ENCODE data around the gene RIPOR2. TPM values are rescaled to one million over a fixed set of nuclear protein-coding genes. Genes with fewer than 3 reads are reported as not detected.

Gene RIPOR2
- total RNA-seq, 1 donor, result 5.2 TPM

DNA sequence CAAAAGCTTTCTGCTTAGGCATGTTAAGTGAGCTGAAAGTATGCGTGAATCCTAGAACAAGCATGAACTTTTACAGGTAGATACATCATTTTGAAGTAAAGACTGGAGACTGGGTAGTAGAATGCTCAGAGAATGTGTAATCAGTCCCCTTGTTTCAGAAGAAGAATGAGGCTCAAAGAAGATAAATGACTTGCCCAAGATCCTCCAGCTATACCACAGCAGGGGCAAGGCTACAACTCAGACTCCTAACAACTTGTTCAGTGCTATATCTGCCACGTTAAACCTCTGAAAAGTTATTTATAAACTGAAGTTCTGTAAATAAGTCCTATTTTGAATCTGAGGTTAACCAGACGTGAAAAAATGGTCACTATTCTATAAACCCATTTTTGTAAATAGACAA is 2.9 kb downstream of the RIPOR2 start:
- TF ChIP-seq, protein P1, sequence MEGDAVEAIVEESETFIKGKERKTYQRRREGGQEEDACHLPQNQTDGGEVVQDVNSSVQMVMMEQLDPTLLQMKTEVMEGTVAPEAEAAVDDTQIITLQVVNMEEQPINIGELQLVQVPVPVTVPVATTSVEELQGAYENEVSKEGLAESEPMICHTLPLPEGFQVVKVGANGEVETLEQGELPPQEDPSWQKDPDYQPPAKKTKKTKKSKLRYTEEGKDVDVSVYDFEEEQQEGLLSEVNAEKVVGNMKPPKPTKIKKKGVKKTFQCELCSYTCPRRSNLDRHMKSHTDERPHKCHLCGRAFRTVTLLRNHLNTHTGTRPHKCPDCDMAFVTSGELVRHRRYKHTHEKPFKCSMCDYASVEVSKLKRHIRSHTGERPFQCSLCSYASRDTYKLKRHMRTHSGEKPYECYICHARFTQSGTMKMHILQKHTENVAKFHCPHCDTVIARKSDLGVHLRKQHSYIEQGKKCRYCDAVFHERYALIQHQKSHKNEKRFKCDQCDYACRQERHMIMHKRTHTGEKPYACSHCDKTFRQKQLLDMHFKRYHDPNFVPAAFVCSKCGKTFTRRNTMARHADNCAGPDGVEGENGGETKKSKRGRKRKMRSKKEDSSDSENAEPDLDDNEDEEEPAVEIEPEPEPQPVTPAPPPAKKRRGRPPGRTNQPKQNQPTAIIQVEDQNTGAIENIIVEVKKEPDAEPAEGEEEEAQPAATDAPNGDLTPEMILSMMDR (IDR thresholded peaks at IDR 0.05; ENCODE audit: insufficient read depth, low read depth, low read length), result no peak
- no peak overlapping the region for H3K4me3 ChIP-seq (ENCODE audit: low read depth, low read length)
- no peak for DNase-seq (ENCODE audit: low read depth)

DNA sequence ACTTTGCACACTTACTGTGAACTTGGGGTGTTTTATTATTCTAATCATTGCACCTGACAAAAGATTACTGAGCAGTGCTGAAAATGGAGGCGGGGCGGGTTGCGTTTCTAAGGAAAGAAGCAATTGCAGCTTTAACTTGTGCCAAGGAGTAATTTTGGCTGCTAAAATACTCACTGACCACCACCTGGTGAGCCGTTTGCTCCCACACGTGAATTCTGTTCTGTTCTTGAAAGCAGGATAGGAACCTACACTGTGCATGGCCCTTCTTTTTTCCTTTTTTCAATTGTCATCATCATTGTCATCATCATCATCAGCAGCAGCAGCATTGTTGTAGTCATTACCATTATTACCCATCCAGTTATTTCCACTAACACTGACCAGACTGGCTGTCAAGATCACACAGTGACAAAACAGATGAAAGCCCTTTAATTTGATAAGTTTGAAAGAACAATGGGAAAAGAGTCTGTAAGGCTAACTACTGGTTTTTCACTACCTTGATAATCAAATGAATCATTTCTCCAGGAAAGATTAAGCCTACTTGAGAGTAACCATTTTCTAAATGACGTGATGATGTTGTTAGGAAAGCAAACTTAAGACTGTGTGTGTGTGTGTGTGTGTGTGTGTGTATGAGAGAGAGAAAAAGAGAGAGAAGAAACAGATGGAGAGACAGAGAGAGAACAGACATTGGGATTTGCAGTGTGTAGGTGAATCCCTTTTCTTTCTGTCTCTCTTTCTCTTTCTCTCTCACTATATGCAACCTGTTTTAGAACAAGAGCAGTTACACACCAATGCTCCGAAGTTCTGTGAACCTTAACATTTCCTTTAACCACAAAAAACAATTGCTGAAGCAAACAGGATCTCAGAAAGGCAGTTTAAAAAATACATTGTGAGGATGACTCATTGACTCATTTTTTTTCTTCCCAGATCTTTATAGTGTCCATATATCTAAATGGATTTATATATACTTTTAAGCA is 3.8 kb downstream of the RIPOR2 start:
- DNase-seq (ENCODE audit: low read depth), result peak; percentile 47
- H3K4me3 ChIP-seq (ENCODE audit: low read depth, low read length), result no peak overlapping the region
- TF ChIP-seq, protein P1 (IDR thresholded peaks at IDR 0.05; ENCODE audit: insufficient read depth, low read depth, low read length), result no peak

DNA sequence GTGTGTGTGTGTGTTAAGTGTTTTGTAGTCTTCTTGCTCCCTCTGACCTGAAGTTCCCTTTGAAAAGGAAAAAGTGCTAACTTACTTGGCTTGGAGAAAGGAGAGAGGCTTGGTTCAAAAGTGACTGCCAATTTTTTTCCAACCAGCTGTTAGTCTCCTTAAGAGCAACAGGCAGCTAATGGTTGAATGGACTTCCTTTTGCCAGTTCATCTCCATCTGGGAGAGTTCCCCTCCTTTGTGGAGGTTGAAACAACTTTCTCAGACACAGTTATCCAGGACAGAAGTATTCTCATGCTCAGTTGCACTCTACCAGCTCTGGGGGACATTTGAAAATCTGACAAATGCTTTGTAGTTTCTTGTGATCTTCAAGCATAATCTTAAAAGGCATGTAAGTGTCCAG is 4.5 kb downstream of the RIPOR2 start:
- no peak for DNase-seq (ENCODE audit: low read depth)
- no peak overlapping the region for H3K4me3 ChIP-seq (ENCODE audit: low read depth, low read length)
- TF ChIP-seq, protein P1 (IDR thresholded peaks at IDR 0.05; ENCODE audit: insufficient read depth, low read depth, low read length), result no peak

DNA sequence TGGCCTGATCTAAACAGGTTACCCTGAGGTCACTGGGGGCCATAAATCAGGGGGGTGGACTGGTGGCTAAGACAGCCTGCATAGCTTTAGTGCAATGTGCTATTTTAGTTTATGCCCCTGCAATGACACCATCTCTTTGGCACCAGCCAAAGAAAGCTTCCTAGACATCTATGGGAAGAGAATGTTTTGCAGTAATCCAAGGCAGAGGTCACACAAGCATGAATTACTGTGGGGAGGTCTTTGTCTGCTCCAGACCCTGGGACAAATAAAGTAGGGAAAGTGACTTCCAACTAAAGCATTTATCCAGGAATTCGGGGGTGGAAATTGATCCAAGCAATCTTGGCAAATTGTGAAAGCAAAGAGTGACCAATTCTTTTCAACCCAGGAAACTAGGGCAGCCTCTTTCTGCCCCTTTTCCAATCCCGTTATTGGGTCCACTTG is 5.3 kb downstream of the RIPOR2 start:
- DNase-seq (ENCODE audit: low read depth), result no peak
- no peak overlapping the region for H3K4me3 ChIP-seq (ENCODE audit: low read depth, low read length)
- TF ChIP-seq, protein P1 (IDR thresholded peaks at IDR 0.05; ENCODE audit: insufficient read depth, low read depth, low read length), result no peak

DNA sequence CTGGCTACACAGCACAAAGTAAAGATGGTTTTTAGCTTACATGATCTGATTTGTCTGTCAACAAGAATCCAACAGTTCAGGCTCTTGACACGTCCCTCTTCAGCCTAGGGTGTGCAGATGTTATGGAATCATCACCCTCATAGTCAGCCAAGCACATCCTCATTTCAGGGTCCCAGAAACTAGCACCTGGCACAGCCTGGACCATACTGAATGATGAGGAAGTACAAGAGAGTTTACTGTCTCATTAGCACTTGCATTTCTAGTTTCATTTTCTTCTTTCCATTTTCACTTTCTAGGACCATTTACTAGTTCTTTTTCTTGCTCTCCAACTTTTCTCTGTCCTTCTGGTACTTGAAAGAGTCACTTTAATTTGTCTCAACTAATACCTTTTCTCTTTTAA is 6.5 kb downstream of the RIPOR2 start:
- TF ChIP-seq, protein P1 (IDR thresholded peaks at IDR 0.05; ENCODE audit: insufficient read depth, low read depth, low read length), result no peak
- DNase-seq (ENCODE audit: low read depth), result no peak
- no peak overlapping the region for H3K4me3 ChIP-seq (ENCODE audit: low read depth, low read length)

DNA sequence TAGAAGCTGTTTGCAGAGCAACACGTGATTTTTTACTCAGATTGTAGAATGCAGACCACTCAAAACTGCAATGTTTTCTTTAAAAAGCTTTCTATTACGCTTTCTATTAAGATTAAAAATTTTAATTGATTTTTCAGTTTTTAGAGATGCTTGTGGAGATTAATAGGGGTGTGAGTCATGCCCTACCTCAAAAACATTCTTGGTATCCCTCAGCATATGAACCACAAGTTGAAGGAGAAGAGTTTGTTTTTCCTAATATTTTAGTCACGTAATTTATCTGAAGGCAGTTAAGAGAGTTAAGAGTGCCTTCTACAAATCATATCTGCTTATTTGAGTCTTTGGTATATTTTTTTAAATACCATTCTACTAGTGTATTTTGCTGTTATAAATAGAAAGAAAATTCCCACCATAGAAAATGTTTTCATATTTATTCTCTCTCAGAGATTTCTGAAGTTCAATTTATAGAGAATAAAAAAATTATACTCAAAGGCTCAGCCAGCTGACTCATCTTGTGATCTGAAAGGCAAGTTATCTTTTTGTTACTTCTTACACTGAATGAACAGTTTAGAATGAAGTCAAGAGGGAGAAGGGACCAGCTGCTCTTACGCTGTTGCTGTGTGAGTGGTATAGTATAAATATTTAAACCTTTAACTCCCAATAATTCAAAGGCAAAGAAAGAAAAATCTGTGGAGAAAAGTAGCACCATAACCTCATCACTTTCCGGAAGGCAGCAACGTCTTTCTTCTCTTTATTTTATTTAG is 7.6 kb downstream of the RIPOR2 start:
- peak; percentile 32 for DNase-seq (ENCODE audit: low read depth)
- no peak overlapping the region for H3K4me3 ChIP-seq (ENCODE audit: low read depth, low read length)
- TF ChIP-seq, protein P1 (IDR thresholded peaks at IDR 0.05; ENCODE audit: insufficient read depth, low read depth, low read length), result no peak
